ENCODE data around the gene PLCH1. TPM values are rescaled to one million over a fixed set of nuclear protein-coding genes. Genes with fewer than 3 reads are reported as not detected.

The PLCH1 gene
- total RNA-seq, 2 experiments from 2014 or later: 0.03 to 0.20 TPM

DNA sequence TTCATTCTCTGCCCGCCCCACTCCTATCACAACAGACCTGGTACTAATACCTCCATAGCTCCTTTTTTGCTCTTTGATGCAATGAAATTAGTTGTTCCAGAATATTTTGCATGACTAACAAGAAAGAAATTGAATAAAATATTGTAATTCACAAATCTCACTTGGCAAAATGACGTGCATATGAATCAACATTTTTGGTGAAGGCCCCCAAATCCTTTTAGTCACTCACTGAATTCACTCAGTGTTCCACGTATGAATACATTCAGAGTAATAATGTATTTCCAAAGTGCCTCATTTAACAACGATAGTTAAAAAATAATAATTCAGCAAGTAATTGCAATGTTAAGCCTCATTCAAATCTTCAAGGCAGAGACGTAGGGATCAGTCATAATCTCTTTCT, 302.8 kb downstream of the PLCH1 start:
- intact Hi-C loops (cut with DNase I, micrococcal nuclease): no loop called here
- ChIA-PET CTCF (no interaction called here), POLR2A (no interaction called here)
- DNase-seq: no peak
- Mint-ChIP-seq H3K36me3 (ENCODE audit: low read depth) (no peaks in the 10 kb centered on the region), H3K4me3 (no peak overlapping the region), H3K27me3 (no peaks in the 10 kb centered on the region), H3K4me1 (ENCODE audit: low read depth) (no peaks in the 10 kb centered on the region), H3K9me3 (no peaks in the 10 kb centered on the region), H3K27ac (no peak overlapping the region)
- no peak overlapping the region for H3K4me3 ChIP-seq (ENCODE audit: low read length)
- H3K36me3 ChIP-seq (ENCODE audit: insufficient read depth, low read length): no peaks in the 10 kb centered on the region
- H3K27ac ChIP-seq (ENCODE audit: low read depth in 1 of 2, low read length in 2 of 2): no peak overlapping the region
- H3K4me1 ChIP-seq (ENCODE audit: insufficient read depth, low read length): no peaks in the 10 kb centered on the region
- ATAC-seq (ENCODE audit: poor library complexity): no peak
- TF ChIP-seq, protein P1, sequence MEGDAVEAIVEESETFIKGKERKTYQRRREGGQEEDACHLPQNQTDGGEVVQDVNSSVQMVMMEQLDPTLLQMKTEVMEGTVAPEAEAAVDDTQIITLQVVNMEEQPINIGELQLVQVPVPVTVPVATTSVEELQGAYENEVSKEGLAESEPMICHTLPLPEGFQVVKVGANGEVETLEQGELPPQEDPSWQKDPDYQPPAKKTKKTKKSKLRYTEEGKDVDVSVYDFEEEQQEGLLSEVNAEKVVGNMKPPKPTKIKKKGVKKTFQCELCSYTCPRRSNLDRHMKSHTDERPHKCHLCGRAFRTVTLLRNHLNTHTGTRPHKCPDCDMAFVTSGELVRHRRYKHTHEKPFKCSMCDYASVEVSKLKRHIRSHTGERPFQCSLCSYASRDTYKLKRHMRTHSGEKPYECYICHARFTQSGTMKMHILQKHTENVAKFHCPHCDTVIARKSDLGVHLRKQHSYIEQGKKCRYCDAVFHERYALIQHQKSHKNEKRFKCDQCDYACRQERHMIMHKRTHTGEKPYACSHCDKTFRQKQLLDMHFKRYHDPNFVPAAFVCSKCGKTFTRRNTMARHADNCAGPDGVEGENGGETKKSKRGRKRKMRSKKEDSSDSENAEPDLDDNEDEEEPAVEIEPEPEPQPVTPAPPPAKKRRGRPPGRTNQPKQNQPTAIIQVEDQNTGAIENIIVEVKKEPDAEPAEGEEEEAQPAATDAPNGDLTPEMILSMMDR (IDR thresholded peaks at IDR 0.05): no peak
- no peaks in the 10 kb centered on the region for H3K27me3 ChIP-seq (ENCODE audit: control insufficient read depth in 1 of 2, insufficient read depth in 2 of 2, low read length in 2 of 2)
- no peaks in the 10 kb centered on the region for H3K9me3 ChIP-seq (ENCODE audit: control insufficient read depth in 1 of 2, insufficient read depth in 1 of 2, low read length in 2 of 2)

DNA sequence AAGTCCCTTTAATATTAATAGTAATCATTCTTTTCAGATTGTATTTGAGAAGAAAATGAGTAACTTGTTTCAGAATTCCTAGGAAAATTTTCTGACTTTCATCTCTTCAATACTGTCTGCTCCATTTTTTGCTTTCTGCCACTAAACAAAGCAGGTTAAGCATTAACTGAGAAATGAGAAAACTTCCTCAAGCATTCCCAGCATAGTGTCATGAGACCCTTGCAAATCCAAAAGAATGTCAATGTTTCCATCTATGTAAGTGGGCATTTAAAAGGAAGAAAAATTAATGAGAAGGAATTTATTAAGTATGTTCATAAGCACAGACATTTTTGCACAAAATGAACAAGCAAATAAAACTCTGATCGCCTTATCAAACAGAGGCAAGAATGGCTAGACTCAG, 303.4 kb downstream of the PLCH1 start:
- Mint-ChIP-seq H3K4me3 (no peak overlapping the region), H3K27me3 (no peaks in the 10 kb centered on the region), H3K4me1 (ENCODE audit: low read depth) (no peaks in the 10 kb centered on the region), H3K36me3 (ENCODE audit: low read depth) (no peaks in the 10 kb centered on the region), H3K9me3 (no peaks in the 10 kb centered on the region), H3K27ac (no peak overlapping the region)
- no peak for DNase-seq
- no peak for ATAC-seq (ENCODE audit: poor library complexity)
- H3K27ac ChIP-seq (ENCODE audit: low read depth in 1 of 2, low read length in 2 of 2): no peak overlapping the region
- TF ChIP-seq, protein P1 (IDR thresholded peaks at IDR 0.05): no peak
- no peaks in the 10 kb centered on the region for H3K4me1 ChIP-seq (ENCODE audit: insufficient read depth, low read length)
- H3K27me3 ChIP-seq (ENCODE audit: control insufficient read depth in 1 of 2, insufficient read depth in 2 of 2, low read length in 2 of 2): no peaks in the 10 kb centered on the region
- no peaks in the 10 kb centered on the region for H3K36me3 ChIP-seq (ENCODE audit: insufficient read depth, low read length)
- CTCF ChIA-PET: no interaction called here
- intact Hi-C loops (cut with DNase I, micrococcal nuclease): no loop called here
- H3K4me3 ChIP-seq (ENCODE audit: low read length): no peak overlapping the region
- POLR2A ChIA-PET: no interaction called here
- H3K9me3 ChIP-seq (ENCODE audit: control insufficient read depth in 1 of 2, insufficient read depth in 1 of 2, low read length in 2 of 2): no peaks in the 10 kb centered on the region

DNA sequence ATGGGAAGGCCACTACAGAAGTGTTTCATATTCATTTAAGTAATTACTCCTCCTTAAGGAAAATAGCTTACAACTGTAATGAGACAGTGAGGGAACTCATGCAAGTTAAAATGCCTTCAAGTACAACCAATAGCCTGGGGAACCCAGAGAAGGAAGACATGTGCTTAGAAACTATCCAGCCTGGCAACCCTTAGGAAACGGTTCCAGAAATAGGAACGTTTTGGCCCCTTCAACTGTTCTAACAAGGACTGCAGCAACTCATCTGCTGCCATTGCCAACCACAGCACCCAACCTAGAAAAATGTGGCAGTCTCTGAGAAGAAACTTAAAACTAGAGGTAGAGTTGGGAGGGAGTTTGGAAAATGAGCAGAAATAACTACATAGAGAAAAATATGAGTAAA, 303.8 kb downstream of the PLCH1 start:
- no peak overlapping the region for H3K4me3 Mint-ChIP-seq
- H3K36me3 Mint-ChIP-seq (ENCODE audit: low read depth): no peaks in the 10 kb centered on the region
- ChIA-PET POLR2A (no interaction called here), CTCF (no interaction called here)
- Histone ChIP-seq H3K4me3 (ENCODE audit: low read length) (no peak overlapping the region), H3K9me3 (ENCODE audit: control insufficient read depth in 1 of 2, insufficient read depth in 1 of 2, low read length in 2 of 2) (no peaks in the 10 kb centered on the region), H3K36me3 (ENCODE audit: insufficient read depth, low read length) (no peaks in the 10 kb centered on the region), H3K27ac (ENCODE audit: low read depth in 1 of 2, low read length in 2 of 2) (no peak overlapping the region), H3K4me1 (ENCODE audit: insufficient read depth, low read length) (no peaks in the 10 kb centered on the region), H3K27me3 (ENCODE audit: control insufficient read depth in 1 of 2, insufficient read depth in 2 of 2, low read length in 2 of 2) (no peaks in the 10 kb centered on the region)
- no peak overlapping the region for H3K27ac Mint-ChIP-seq
- DNase-seq (no peak), ATAC-seq (ENCODE audit: poor library complexity) (no peak)
- TF ChIP-seq, protein P1 (IDR thresholded peaks at IDR 0.05): no peak
- H3K4me1 Mint-ChIP-seq (ENCODE audit: low read depth): no peaks in the 10 kb centered on the region
- H3K9me3 Mint-ChIP-seq: no peaks in the 10 kb centered on the region
- H3K27me3 Mint-ChIP-seq: no peaks in the 10 kb centered on the region
- intact Hi-C loops (cut with DNase I, micrococcal nuclease): no loop called here

Data from CD4-positive, alpha-beta T cell (primary cell).